Dedifferentiated amniotic fluid mesenchymal stem cell (primary cell): Measurements from ENCODE around the gene HSD17B14.
"Not testable (repeated sequence)": the region's sequence is repeated elsewhere in the genome, so short reads cannot be mapped to it uniquely, and the experiment has no call there.

ENCODE experiments used
- DNase-seq: peaks from one replicate; pipeline ENCODE4 v3.0.0-alpha.2; 2016; ENCODE audit errors: extremely low spot score

Gene HSD17B14

DNA sequence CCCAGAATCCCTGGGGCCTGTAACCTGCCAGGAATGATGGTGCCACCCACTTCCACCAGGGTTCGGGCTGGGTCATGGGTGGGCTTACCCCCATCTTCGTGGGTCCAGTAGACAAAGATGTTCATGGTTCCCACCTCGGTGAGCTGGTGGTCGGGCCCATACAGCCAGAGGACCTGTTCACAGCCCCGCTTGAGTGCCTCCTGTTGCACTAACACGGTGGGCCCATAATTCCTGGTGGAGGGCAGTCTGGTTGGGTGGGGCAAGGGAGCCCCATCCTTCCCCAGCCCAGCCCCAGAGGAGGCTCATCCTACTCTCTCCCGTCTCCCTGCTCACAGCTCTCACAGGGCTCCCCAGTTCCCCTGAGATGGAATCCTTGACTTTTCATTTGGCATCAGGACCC, 39.2 kb downstream of the HSD17B14 start:
- DNase-seq = no peak

DNA sequence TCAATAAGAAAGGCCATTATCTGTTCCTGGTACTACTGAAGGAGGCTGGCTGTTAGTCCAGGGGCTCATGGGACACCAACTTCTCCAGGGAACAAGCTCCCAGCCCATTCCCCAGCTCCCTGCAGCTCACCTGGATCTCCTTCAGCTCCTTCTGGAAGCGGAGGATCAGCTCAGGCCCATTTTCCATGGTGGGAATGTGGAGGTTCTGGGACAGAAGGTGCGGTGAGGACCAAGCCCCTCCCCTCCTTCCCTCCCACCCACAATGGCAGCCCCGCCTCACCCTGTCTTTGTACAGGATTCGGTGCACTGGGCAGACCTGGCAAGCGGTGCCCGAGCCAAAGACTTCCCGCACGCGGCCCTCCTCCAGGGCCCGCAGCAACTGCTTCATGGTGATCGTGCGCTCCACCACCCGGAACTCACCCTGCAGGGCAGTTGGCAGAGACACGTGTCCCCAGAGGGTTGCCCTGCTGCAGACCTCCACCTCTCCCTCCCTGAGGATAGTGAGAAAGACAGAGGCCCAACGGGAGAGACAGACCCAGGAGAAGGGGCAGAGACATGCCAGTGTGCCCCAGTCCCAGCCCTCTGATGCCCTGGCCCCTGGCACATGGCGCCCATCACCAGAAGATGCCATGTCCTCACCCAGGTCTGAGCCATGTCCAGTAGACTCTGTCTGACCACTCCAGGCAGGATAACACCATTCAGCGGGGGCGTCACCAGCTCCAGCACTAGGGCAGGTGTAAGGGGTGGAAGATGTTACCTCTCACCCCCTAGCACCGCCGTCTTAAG, 39.8 kb downstream of the HSD17B14 start:
- DNase-seq = no peak

DNA sequence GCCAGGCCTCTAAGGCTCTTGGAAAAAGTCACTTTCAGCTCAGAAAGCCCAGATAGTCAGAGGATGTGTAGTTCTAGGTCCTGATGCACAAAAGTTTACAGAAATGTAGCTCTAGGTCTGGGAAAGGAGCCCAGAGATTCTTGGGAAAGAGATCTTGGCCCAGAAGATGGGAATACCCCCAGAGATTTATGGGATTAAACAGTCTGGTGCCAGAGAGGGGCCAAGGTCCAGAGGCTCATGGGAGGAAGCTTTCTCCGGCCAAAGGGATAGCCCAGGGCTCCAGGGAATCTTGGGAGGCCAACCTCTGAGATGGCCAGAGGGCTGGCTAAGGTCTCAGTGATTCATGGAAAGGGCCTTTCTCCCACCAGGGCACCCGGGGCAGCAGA, 40.6 kb downstream of the HSD17B14 start:
- no peak for DNase-seq

DNA sequence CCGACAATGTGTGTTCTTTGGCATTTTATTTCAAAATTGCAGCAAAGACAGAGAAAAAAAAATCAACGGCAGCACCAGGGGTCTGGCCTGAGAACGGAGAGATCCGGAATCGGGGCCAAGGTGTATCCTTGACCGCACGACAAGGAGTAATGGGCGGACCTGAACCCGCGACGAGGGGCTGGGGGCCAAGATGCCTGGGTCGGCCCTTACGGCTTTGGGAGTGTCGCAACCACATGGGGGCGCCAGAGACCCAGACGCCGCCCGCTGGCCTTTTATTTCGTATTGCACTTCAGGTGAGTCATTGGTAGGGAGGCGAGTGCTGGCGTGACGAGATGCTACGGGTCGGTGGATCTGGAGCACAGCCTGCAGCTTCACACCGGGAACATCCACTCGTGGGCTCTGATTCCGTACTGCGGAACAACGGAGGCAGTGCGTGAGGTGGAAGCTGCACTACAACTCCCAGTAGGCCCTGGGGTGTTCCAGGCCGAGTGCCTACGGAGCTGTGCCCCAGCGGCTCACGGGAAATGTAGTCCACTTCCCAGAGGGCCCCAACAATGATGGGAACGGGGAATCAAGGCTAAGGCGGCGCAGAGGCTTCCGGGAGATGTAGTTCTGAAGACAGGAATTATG, 41.1 kb downstream of the HSD17B14 start:
- peak; percentile 95 for DNase-seq

DNA sequence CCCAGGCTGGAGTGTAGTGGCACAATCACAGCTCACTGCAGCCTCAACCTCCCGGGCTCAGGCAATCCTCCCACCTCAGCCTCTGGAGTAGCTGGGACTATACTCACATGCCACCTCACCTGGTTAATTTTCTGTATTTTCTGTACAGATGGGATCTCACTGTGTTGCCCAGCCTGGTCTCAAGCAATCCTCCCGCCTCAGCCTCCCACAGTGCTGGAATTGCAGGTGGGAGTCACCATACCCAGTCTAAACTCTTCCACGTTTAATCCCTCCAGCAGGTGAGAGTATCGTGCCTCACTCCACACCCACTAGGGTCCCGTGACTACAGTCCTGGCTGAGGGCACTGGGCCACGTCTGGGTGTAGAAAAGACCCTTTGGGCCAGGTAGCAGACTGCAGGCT, 42.0 kb downstream of the HSD17B14 start:
- no peak for DNase-seq

DNA sequence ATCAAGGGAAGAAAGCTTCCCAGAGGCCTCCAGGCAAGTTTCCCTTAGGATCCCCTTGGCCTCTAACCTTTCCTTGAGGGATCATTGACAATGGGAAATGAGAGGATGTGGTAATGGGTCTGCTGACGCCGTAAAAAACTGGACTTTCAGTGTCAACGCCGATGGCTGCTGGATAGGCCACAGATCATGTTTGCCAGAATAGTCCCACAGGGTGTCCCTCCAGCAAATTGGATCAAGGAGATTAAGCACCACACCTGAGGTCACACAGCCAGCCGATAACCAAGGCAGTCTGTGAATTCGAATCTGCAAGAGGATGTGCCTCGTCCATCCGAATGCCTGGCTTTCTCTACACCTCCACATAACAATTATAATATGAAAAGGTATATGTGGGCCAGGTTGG, 43.0 kb downstream of the HSD17B14 start:
- DNase-seq = no peak

DNA sequence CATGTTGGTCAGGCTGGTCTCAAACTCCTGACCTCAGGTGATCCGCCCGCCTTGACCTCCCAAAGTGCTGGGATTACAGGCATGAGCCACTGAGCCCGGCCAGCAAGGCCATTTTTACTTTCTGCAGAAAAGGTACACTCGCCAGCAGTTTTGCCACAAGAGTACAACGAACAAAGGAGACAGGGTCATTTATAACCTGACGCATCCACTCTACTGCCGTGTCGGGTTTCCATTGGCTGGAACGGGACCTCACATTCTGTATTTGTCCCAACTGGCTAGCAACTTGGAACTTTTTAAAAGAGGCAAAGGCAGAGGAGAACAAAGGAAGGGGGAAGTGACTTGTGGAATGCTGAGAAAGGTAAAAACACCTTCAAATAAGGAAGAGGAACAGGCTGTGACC, 49.0 kb downstream of the HSD17B14 start:
- DNase-seq = not testable (repeated sequence)

DNA sequence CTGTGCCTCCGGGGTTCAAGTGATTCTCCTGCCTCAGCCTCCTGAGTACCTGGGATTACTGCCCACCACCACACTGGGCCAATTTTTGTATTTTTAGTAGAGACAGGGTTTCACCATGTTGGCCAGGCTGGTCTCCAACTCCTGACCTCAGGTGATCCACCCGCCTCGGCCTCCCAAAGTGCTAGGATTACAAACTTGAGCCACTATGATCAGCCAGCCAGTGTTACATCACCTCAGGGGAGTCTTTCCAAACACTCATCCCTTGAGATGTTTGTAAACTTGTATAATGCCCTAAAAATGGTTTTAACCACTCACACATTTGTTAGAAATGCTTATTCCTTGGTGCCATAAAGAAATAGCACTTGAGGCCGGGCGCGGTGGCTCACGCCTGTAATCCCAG, 49.9 kb downstream of the HSD17B14 start:
- DNase-seq = not testable (repeated sequence)

DNA sequence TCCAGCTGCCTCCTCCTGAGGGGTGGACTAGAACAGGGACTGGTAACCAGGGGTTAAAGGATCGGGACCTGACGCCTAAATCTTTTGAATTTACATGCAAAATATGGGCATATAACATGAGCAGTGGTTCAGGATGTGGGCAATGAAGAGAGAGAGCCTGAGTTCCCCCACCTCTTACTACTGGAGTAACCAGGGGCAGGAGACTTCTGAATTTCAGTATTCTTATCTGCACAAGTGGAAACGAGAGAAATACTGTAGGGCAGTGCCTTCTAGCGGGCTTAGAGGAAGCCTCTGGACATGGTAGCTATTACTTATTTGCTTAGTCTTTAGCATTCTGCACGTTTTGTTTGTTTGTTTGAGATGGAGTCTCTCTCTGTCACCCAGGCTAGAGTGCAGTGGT, 51.8 kb downstream of the HSD17B14 start:
- DNase-seq = no peak

DNA sequence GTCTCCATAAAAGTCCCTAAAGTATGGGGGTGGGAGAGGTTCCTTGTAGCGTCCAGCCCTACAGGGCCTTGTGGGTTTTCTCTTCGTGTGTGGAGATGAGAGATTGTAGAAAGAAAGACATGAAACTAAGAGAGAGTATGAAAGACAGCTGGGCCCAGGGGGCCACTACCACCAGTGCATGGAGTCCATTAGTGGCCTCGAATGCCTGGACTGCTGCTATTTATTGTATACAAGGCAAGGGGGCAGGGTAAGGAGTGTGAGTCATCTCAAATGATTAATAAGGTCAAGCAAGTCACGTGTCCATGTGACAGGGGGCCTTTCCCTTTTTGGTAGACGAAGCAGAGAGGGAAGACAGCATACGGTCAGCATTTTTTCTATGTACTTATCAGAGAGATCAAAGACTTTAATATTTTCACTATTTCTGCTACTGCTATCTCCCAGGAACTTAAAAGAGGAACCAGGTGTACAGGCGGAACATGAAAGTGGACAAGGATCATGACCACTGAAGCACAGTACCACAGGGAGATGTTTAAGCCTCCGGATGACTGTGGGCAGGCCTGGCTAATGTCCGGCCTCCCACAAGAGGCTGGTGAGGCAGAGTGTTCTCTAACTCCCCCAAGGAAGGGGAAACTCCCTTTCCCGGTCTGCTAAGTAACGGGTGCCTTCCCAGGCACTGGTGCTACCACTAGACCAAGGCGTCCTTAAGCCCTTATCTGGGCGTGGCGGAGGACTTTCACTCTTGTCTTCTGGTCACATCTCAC, 55.5 kb downstream of the HSD17B14 start:
- no peak for DNase-seq

DNA sequence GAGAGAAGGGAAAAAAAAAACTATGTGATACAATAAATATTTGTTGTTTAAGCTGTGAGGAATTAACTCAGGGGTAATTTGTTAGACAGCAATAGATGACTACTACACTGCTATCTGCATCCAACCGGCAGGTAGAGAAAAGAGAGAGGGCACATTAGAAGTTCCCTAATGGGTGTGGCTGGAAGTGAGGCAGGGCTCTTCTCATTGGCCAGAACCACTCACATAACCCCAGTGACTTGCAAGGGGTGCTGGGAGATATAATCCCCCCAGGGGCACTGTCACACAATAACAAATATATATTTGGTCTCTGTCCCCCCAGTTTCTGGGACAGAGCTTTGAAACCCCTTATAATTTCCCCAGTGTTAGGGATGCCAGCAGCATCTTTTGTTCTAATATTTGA, 56.7 kb downstream of the HSD17B14 start:
- DNase-seq = no peak

DNA sequence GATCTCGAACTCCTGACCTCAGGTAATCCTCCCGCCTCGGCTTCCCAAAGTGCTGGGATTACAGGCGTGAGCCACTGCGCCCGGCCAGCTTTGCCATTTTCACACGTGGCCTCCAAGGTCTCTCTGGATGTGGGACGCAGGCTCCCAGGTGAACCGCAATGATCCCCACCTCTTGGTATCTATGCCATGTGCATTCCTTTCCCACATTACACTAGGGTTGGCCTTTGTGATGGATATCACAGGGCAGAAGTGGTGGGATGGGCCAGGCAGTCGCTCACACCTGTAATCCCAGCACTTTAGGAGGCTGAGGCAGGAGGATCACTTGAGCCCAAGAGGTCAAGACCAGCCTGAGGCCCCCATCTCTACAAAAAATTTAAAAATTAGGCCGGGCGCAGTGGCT, 58.6 kb downstream of the HSD17B14 start:
- no peak for DNase-seq

DNA sequence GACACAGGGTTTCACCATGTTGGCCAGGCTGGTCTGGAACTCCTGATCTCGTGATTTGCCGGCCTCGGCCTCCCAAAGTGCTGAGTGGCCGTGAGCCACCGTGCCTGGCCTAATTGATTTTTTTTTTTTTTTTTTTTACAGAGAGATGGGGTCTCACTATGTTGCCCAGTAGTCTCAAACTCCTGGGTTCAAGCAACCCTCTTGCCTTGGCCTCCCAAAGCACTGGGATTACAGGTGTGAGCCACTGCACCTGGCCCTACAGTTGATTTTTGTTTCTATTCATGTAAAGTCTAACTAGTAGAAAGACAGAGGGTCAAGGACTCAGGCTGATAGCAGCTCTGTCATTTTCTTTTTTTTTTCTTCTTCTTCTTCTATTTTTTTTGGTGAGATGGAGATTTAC, 59.2 kb downstream of the HSD17B14 start:
- no peak for DNase-seq

DNA sequence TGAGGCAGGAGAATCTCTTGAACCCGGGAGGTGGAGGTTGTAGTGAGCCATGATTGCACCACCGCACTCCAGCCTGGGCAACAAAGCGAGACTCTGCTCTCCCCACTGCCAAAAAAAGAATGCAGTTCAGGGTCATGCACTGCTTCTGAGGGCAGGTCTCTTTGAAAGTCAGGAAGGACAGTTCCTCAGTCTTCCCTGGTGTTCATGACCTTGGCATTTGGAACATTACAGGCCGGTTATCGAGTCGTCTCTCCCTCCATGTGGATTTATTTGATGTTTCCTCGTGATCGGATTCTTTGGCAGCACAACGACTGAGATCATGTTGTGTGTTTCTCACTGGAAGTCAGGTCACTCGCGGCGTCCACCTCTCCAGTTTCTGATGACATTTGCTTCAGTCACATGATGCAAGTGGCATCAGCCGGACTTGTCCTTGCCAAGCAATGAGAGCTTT, 63.8 kb downstream of the HSD17B14 start:
- DNase-seq = no peak

DNA sequence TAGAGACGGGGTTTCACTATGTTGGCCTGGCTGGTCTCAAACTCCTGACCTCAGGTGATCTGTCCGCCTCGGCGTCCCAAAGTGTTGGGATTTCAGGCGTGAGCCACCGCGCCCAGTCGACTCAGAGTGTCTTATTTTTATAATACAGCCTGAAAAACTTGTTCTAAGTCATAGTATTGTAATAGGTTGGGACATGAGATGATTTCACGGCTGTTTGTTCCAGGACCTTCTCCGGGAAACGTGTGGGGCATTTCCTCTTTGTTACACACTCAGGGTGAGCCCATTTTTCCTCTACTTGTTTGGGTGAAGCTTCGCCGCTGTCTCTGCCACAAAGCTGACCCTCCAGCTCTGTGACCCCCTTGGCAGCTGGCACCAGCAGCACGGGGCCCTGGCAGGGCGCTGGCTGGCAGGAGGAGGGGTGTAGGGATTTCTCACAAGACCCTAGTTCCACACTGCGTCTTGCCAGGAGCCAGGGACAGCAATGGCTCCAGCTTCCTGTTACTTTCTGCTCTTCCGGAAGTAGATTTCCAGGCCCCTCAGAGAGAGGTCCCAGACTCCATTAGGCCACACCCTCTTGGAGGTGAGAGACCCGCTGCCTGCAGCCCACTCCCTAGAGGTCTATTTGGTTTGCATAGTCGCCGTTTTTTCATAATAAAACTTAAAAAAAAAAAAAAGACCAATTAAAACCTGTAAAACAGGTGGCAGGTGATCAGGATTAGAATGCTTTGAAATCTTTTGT, 65.4 kb downstream of the HSD17B14 start:
- DNase-seq = no peak

DNA sequence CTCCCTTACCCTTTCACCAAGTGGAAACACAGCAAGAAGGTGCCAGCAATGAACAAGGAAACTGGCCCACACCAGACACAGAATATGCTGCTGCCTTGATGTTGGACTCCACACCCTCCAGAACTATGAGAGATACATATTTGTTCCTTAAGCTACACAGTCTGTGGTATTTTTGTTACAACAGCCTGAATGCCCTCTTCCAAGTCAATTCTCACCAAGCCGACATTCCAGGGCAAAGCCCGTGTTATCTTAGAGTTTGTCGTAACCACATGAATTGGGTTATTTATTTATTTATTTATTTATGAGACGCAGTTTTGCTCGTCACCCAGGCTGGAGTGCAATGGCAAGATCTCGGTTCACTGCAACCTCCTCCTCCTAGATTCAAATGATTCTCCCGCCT, 66.0 kb downstream of the HSD17B14 start:
- peak; percentile 67 for DNase-seq

DNA sequence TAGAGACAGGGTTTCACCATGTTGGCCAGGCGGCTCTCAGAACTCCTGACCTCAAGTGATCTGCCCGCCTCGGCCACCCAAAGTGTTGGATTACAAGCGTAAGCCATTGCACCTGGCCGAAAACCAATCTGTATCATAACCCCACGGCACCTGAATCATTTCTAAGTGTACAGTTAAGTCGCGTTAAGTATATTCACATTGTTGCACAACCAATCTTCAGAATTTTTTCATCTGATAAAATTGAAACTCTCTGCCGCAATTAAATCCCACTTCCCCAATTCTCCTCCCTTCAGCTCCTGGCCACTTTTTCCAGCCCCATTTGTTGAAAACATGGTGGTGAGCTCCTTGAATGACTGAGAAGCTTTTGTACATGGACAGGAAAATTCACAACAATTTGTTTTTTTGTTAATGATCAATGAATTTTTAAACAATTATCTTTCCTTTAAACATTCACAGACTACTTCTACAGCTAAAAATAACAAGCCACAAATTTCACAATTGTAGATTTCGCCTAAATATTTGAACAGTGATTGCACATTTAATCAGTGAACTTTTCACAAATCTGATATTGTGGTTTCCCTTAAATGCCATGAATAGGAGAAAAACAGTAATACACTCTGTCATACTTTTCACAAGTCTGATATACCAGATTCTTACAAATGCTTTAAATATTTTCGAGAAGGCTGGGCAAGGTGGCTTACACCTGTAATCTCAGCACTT, 67.1 kb downstream of the HSD17B14 start:
- DNase-seq = no peak

DNA sequence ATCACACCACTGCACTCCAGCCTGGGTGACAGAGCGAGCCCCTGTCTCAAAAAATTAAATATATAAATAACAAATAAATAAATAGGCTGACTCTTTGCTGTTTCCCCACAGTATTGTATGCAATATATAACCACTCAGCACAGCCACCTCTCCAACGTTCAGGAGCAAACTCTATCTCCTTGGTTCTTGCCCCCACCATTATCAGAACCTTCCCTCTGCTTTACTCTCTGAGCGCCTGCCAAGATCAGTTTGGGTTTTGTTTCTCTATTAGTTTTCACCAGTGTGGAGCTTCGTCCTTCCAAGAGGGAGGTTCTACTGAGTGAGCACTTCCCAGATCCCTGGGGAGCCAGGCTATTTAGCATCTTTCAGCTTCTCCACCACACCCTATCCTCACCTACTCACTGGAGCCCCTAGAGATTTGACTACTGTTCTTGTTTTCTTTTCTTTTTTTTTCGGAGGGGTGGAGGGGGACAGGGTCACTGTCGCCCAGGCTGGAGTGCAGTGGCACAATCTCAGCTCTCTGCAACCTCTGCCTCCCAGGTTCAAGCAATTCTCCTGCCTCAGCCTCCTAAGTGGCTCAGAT, 68.0 kb downstream of the HSD17B14 start:
- DNase-seq = not testable (repeated sequence)

DNA sequence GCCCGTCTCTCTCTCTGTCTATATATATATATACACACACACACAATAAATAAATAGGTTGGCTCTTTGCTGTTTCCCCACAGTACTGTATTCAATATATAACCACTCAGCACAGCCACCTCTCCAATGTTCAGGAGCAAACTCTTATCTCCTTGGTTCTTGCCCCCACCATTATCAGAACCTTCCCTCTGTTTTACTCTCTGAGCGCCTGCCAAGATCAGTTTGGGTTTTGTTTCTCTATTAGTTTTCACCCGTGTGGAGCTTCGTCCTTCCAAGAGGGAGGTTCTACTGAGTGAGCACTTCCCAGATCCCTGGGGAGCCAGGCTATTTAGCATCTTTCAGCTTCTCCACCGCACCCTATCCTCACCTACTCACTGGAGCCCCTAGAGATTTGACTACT, 70.5 kb downstream of the HSD17B14 start:
- not testable (repeated sequence) for DNase-seq
